B cell (primary cell): ENCODE data around the gene CACNA2D3. TPM values are rescaled to one million over a fixed set of nuclear protein-coding genes. Genes with fewer than 3 reads are reported as not detected.

ENCODE experiments used
- ATAC-seq: fragments of 200-7000 bp; cut with Tn5 transposase; one replicate; pipeline ENCODE4 v1.10.0; 2021; ENCODE audit warnings: low read depth, mild to moderate bottlenecking, moderate number of reproducible peaks, moderate library complexity
- CTCF ChIA-PET: fragments of 350-600 bp; sonication (Branson Sonifier 250); formaldehyde crosslinking; loops from one replicate; lab custom pipeline; 2021; ENCODE audit warnings: antibody characterized with exemption, inconsistent platforms; lab: Charles Lee
- POLR2A ChIA-PET: fragments of 350-600 bp; sonication (Branson Sonifier 250); formaldehyde crosslinking; loops from one replicate; lab custom pipeline; 2021; ENCODE audit warnings: antibody characterized with exemption; lab: Charles Lee
- DNase-seq: peaks from one replicate; pipeline ENCODE4 v3.0.0; 2013
- H2AFZ ChIP-seq: 2 replicates; pipeline ENCODE4 v1.6.1; 2012; ENCODE audit warnings: mild to moderate bottlenecking, low read depth, low read length; ENCODE audit not compliant: insufficient read depth, poor library complexity, severe bottlenecking
- H3K27ac ChIP-seq, 2 donors: 1 replicate in 1 of 2; 2 replicates in 1 of 2; pipeline ENCODE4 v1.5.1; 2012 to 2013; ENCODE audit warnings: low read length in 2 of 2, mild to moderate bottlenecking in 2 of 2, moderate library complexity in 1 of 2
- H3K27me3 ChIP-seq, 4 experiments: fragments of 200-600 bp in 1 of 4; sonication (generic) in 1 of 4; replicated peaks in 1 of 4; 1 replicate in 2 of 4; 2 replicates in 2 of 4; pipeline versions ENCODE4 v1.6.1 to v1.7.0; 2013 to 2016; ENCODE audit warnings: low read length in 3 of 4, mild to moderate bottlenecking in 2 of 4, mixed read lengths in 1 of 4, moderate library complexity in 1 of 4; ENCODE audit not compliant: insufficient read depth in 4 of 4, control insufficient read depth in 3 of 4; ENCODE audit errors: control extremely low read depth in 1 of 4
- H3K36me3 ChIP-seq, 2 experiments: replicated peaks in 1 of 2; 1 replicate in 1 of 2; 2 replicates in 1 of 2; pipeline versions ENCODE4 v1.6.1 to v1.7.1; 2013; ENCODE audit warnings: low read length in 1 of 2; ENCODE audit not compliant: insufficient read depth in 2 of 2, control insufficient read depth in 1 of 2; ENCODE audit errors: control extremely low read depth in 1 of 2, extremely low read depth in 1 of 2
- H3K4me1 ChIP-seq, 2 donors: fragments of 200-600 bp in 1 of 2; sonication (generic) in 1 of 2; 1 replicate in 1 of 2; 2 replicates in 1 of 2; pipeline versions ENCODE4 v1.5.1 to v1.6.1; 2013 to 2017; ENCODE audit warnings: low read length in 2 of 2; ENCODE audit not compliant: control insufficient read depth in 2 of 2, insufficient read depth in 2 of 2
- H3K4me2 ChIP-seq: replicated peaks from 2 replicates; pipeline ENCODE3; 2012; ENCODE audit warnings: mild to moderate bottlenecking, low read depth, low read length; ENCODE audit not compliant: poor library complexity, severe bottlenecking
- H3K4me3 ChIP-seq, 5 experiments: fragments of 200-600 bp in 1 of 5; sonication (generic) in 1 of 5; 1 replicate in 3 of 5; 2 replicates in 2 of 5; pipeline versions ENCODE4 v1.5.1 to v1.7.0; 2011 to 2016; ENCODE audit warnings: low read length in 4 of 5, mild to moderate bottlenecking in 4 of 5, low read depth in 2 of 5, control low read depth in 1 of 5, moderate library complexity in 1 of 5; ENCODE audit not compliant: insufficient read depth in 1 of 5; ENCODE audit errors: control extremely low read depth in 1 of 5, extremely low read depth in 1 of 5
- H3K79me2 ChIP-seq: fragments of 200-600 bp; sonication (generic); one replicate; pipeline ENCODE4 v1.6.0; 2016; ENCODE audit warnings: low read length; ENCODE audit not compliant: control insufficient read depth, insufficient read depth
- H3K9ac ChIP-seq: fragments of 200-600 bp; sonication (generic); 2 replicates; pipeline ENCODE4 v1.6.1; 2017; ENCODE audit warnings: mild to moderate bottlenecking, low read length, moderate library complexity
- H3K9me3 ChIP-seq, 3 donors: one replicate each; pipeline versions ENCODE4 v1.6.1 to v1.7.1; 2013; ENCODE audit warnings: low read length in 2 of 3; ENCODE audit not compliant: control insufficient read depth in 2 of 3, insufficient read depth in 1 of 3; ENCODE audit errors: control extremely low read depth in 1 of 3
- H4K20me1 ChIP-seq: 2 replicates; pipeline ENCODE4 v1.6.0; 2012; ENCODE audit warnings: mild to moderate bottlenecking, low read length; ENCODE audit not compliant: insufficient read depth, control insufficient read depth, poor library complexity, severe bottlenecking
- H3K27ac Mint-ChIP-seq: one replicate; pipeline ENCODE4 v1.8.0; 2021; ENCODE audit warnings: mixed read lengths
- H3K27me3 Mint-ChIP-seq: one replicate; pipeline ENCODE4 v1.8.0; 2021; ENCODE audit warnings: mixed read lengths
- H3K4me1 Mint-ChIP-seq: one replicate; pipeline ENCODE4 v1.8.0; 2021; ENCODE audit warnings: mixed read lengths
- H3K4me3 Mint-ChIP-seq: one replicate; pipeline ENCODE4 v1.8.0; 2021; ENCODE audit warnings: mixed read lengths
- H3K9me3 Mint-ChIP-seq: one replicate; pipeline ENCODE4 v1.8.0; 2022; ENCODE audit warnings: mixed read lengths; ENCODE audit not compliant: insufficient read depth
- CTCF ChIP-seq: fragments of 200-600 bp; IDR thresholded peaks from one replicate; pipeline ENCODE4 v1.8.0; 2022; ENCODE audit warnings: antibody characterized with exemption, mild to moderate bottlenecking
- EZH2 ChIP-seq: IDR thresholded peaks from 2 replicates; pipeline ENCODE4 v1.6.1; 2012; ENCODE audit warnings: borderline replicate concordance, low read depth, mild to moderate bottlenecking, moderate library complexity, low read length; ENCODE audit not compliant: insufficient read depth, poor library complexity, severe bottlenecking
- WGBS: methylation state at CpG from one replicate; pipeline ENCODE4 v1.1.5; 2013; ENCODE audit warnings: missing lambda C conversion rate; ENCODE audit not compliant: insufficient coverage; 5-methylcytosine and 5-hydroxymethylcytosine counted together
- intact Hi-C: fragments of 100-400 bp; cut with micrococcal nuclease; formaldehyde crosslinking; loops from one replicate; pipeline ENCODE4 v1.10.0; 2022
- polyA plus RNA-seq: library from polyadenylated mRNA; depleted of rRNA; stranded (reverse); fragments of >200 nt; gene quantifications from 2 replicates; pipeline ENCODE4 v1.2.3, GENCODE V29; 2012
- total RNA-seq, 2 donors: library from RNA; stranded (reverse); fragments of 120-200 nt in 1 of 2; gene quantifications; 1 replicate in 1 of 2; 2 replicates in 1 of 2; pipeline versions ENCODE4 v1.2.3 to v1.2.4, GENCODE V29; 2013 to 2022

Gene CACNA2D3
- total and polyA plus RNA-seq, 2 donors (not counting 1 experiment from before 2014, with no cell fraction given) = not detected

- Mint-ChIP-seq H3K27ac (no peak overlapping the region), H3K4me3 (no peak overlapping the region), H3K4me1 (no peaks in the 10 kb centered on the region), H3K9me3 (no peaks in the 10 kb centered on the region), H3K27me3 (no peaks in the 10 kb centered on the region)
- CTCF ChIA-PET = no interaction called here
- Histone ChIP-seq H3K36me3 (no peaks in the 10 kb centered on the region), H3K9ac (no peak overlapping the region), H3K4me3 (no peak overlapping the region), H3K4me2 (no peak overlapping the region), H2AFZ (no peak overlapping the region), H3K79me2 (no peaks in the 10 kb centered on the region), H3K4me1 (no peaks in the 10 kb centered on the region), H3K27ac (no peak overlapping the region), H3K9me3 (no peaks in the 10 kb centered on the region), H3K27me3 (no peaks in the 10 kb centered on the region), H4K20me1 (no peaks in the 10 kb centered on the region)
- DNase-seq (no peak), ATAC-seq (no peak)
- no CpG with 5 or more reads among the region's 2 CpGs for WGBS
- TF ChIP-seq EZH2 (no peak), CTCF (no peak)
- POLR2A ChIA-PET = no interaction called here
- intact Hi-C loops = no loop called here
These were observed 696.1 kb downstream of the CACNA2D3 start for GRCh38 chr3:54818486-54818885.

DNA sequence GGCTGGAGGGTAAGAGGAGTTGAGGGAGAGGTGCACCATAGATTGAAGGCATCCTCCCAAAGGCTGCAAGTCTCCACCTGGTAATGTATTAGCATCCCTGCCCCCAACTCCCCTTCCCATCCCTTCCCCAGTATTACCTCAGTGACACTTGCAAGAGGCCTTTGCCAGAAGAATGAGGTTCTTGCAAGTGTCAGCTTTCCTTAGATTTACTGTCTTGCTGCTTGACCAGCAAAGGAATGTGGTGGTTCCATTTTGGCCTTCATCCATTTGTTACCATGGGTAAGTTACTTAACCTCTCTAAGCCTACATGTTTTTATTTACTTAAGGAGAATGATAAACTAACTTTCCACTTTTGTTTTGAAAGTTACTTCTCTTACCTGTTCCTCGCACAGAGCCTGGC, 696.6 kb downstream of the CACNA2D3 start:
- ATAC-seq (no peak), DNase-seq (no peak)
- no peaks in the 10 kb centered on the region for H3K79me2 ChIP-seq
- no peaks in the 10 kb centered on the region for H3K9me3 Mint-ChIP-seq
- intact Hi-C loops = no loop called here
- H3K9ac ChIP-seq = no peak overlapping the region
- no peaks in the 10 kb centered on the region for H3K27me3 Mint-ChIP-seq
- H4K20me1 ChIP-seq = no peaks in the 10 kb centered on the region
- no peak overlapping the region for H3K4me3 ChIP-seq
- no peaks in the 10 kb centered on the region for H3K4me1 ChIP-seq
- no peaks in the 10 kb centered on the region for H3K27me3 ChIP-seq
- ChIA-PET POLR2A (no interaction called here), CTCF (no interaction called here)
- H3K36me3 ChIP-seq = no peaks in the 10 kb centered on the region
- no peak overlapping the region for H3K4me3 Mint-ChIP-seq
- H3K4me1 Mint-ChIP-seq = no peaks in the 10 kb centered on the region
- H3K27ac Mint-ChIP-seq = no peak overlapping the region
- H3K9me3 ChIP-seq = no peaks in the 10 kb centered on the region
- TF ChIP-seq EZH2 (no peak), CTCF (no peak)
- WGBS = 100% methylated on average over 1 of the region's 1 CpG
- H3K27ac ChIP-seq = no peak overlapping the region
- H2AFZ ChIP-seq = no peak overlapping the region
- no peak overlapping the region for H3K4me2 ChIP-seq
